ENCODE data around the gene SRRM3. TPM values are rescaled to one million over a fixed set of nuclear protein-coding genes. Genes with fewer than 3 reads are reported as not detected.

Gene SRRM3
- total and polyA plus RNA-seq, 9 of the 15 experiments (the other 6 are each of a cell fraction or from before 2014, with no cell fraction given): 0.04 to 0.91 (median 0.46) TPM; not detected in 2

- TF ChIP-seq CBFA2T2 (conservative IDR thresholded peaks at IDR 0.05) (no peak), MGA (IDR thresholded peaks at IDR 0.05) (peak; percentile 83), SIN3A (IDR thresholded peaks at IDR 0.05; ENCODE audit: borderline replicate concordance in 2 of 2, control insufficient read depth in 1 of 2, low read depth in 2 of 2, low read length in 2 of 2) (peak; percentile 3 to 38; a peak in 2 of 4 replicates), ZNF3 (CRISPR knock-in tag; IDR thresholded peaks at IDR 0.05) (no peak), PHB (CRISPR knock-in tag; IDR thresholded peaks at IDR 0.05) (no peak)
- TF ChIP-seq, protein P1, sequence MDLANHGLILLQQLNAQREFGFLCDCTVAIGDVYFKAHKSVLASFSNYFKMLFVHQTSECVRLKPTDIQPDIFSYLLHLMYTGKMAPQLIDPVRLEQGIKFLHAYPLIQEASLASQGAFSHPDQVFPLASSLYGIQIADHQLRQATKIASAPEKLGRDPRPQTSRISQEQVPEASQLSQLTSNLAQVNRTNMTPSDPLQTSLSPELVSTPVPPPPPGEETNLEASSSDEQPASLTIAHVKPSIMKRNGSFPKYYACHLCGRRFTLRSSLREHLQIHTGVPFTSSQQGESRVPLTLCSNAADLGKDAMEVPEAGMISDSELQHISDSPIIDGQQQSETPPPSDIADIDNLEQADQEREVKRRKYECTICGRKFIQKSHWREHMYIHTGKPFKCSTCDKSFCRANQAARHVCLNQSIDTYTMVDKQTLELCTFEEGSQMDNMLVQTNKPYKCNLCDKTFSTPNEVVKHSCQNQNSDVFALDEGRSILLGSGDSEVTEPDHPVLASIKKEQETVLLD (IDR thresholded peaks at IDR 0.05): peak; percentile 36; the same call in 1 of the 2 replicates
- TF ChIP-seq, protein P2, sequence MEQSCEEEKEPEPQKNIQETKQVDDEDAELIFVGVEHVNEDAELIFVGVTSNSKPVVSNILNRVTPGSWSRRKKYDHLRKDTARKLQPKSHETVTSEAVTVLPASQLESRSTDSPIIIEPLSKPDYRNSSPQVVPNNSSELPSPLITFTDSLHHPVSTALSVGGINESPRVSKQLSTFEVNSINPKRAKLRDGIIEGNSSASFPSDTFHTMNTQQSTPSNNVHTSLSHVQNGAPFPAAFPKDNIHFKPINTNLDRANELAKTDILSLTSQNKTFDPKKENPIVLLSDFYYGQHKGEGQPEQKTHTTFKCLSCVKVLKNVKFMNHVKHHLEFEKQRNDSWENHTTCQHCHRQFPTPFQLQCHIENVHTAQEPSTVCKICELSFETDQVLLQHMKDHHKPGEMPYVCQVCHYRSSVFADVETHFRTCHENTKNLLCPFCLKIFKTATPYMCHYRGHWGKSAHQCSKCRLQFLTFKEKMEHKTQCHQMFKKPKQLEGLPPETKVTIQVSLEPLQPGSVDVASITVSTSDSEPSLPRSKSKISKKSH (CRISPR knock-in tag; IDR thresholded peaks at IDR 0.05): no peak
- TF ChIP-seq, protein P3, sequence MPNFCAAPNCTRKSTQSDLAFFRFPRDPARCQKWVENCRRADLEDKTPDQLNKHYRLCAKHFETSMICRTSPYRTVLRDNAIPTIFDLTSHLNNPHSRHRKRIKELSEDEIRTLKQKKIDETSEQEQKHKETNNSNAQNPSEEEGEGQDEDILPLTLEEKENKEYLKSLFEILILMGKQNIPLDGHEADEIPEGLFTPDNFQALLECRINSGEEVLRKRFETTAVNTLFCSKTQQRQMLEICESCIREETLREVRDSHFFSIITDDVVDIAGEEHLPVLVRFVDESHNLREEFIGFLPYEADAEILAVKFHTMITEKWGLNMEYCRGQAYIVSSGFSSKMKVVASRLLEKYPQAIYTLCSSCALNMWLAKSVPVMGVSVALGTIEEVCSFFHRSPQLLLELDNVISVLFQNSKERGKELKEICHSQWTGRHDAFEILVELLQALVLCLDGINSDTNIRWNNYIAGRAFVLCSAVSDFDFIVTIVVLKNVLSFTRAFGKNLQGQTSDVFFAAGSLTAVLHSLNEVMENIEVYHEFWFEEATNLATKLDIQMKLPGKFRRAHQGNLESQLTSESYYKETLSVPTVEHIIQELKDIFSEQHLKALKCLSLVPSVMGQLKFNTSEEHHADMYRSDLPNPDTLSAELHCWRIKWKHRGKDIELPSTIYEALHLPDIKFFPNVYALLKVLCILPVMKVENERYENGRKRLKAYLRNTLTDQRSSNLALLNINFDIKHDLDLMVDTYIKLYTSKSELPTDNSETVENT (CRISPR knock-in tag; IDR thresholded peaks at IDR 0.05): 0 out of 2 replicates have a peak, but pooled peaks have one; percentile 18
These were observed 100.9 kb downstream of the SRRM3 start, which contains the start of gene HSPB1 (continued) for GRCh38 chr7:76302347-76303201.

All from K562 (cell line).